Stimulated activated naive CD4-positive, alpha-beta T cell treated with Interleukin-2 at 50 U/mL for 16 hours (primary cell): ENCODE data around the gene SAMD9L.

Experiments
- DNase-seq: peaks from one replicate; lab custom pipeline; 2025; lab: John Stamatoyannopoulos, UW

Gene SAMD9L

DNA sequence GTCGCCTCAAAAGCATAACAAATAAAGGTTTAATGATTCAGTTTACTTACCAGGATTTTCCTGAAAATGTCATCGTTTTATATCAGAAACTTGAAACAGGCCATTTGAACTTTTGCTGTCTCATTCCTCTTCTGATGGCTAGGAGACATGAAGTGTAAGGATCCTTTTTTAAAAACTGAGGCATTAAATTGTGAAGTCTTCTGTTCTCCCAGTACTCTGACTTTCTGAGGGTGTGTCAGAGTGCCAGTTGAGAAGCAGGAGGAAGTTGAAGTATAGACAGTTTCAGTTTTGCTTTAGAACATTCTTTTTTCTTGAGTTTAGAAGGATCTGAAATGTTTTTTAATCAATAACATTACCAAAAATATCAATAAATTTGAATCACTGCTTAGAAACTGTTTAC is at the start of gene SAMD9L:
TSS of gene SAMD9L (minus strand) at position 242 of the 400 bp plus-strand sequence. CDS start 12,414 bp downstream, outside the sequence.
- DNase-seq, result no peak

DNA sequence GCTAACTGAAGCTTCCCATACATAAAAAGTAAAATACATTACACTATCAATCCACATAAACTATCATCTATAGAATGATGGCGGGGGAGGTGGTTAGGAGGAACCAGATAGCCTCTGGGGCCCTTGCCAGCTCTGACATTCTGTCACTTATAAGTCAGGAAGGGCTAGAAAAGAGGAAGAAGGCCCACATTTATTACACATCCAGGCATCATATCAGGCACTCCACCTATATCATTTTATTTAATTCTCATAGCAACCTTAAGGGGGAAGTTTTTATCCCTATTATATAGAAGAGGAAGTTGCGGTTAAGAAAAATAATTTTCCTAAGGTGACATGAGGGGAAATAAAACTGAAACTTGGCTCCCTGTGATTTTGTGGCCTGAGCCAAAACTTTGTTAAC is 48.2 kb upstream of the SAMD9L start:
- DNase-seq, result no peak

DNA sequence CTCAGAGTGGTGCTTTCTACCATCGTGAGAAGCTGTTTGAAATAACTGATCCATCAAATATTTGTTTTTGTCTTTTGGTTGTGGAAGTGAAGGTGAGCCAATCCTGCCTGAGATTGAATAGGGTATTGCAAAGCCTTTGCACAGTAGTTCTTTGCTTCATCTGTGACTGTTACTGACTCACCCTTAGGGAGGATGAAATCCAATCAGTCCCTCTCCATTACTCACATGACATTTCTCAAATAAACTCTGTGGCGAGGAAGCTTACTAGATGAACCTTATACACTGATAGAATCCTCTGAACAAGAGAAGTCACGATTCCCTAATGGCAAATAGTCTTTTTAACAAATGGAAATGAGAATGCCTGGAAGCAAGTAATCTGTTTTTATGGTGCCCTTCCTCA is 46.2 kb upstream of the SAMD9L start:
- DNase-seq, result no peak

DNA sequence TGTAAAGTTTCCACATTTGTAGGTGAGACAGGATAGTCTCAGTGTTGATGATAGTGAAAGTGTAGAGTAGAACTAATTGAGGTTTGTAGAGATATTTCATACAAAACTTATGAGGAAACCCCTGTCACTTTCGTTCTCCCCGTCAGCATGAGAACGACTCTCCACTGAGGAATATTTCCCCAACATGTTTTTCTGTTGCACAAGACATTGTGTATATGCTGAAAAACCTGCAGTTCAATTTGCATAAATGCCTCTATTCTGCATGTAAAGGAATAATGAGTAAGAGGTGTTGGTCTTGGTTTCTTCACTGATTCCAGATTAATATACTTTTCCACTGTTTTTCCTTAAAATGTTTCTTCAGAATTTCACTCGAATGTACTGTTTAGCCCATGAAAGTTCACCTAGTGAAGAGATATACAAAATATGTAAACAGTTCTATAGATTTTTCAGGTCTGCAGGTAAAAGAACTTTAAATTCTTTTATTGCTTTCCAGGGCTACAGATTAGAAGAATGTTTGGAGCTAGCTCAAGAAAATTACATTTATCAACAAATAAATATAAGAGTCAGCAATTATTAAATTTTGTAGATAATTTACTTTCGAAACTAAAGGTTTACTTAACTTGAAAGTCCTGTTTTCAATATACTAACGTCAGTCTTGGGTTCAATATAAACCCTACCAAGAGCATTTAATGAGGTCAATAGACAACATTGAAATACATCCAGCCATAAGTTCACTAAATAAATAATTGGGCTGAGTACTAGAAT is 40.9 kb upstream of the SAMD9L start:
- DNase-seq, result no peak

GRCh38 chr7:93185303-93186027 is 37.3 kb upstream of the SAMD9L start:
- DNase-seq, result no peak

DNA sequence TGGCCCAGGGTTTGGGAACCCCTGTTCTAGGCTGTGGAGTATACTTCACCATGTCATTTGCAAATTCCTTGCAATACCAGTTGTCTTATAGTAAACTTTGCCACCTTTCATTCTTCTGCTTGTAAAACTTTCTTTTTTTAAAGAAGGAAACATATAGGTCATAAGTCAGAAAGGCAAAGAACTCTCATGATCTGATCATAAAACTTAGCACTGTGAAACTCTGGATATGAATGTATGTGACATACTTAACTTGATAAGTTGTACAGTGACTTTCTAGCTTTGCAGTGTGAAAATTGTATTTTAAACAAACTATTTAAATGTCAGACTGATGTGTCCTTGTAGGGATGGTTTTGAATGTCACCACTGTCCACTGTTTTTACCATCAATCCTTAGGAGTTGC is 31.0 kb upstream of the SAMD9L start:
- DNase-seq, result no peak

DNA sequence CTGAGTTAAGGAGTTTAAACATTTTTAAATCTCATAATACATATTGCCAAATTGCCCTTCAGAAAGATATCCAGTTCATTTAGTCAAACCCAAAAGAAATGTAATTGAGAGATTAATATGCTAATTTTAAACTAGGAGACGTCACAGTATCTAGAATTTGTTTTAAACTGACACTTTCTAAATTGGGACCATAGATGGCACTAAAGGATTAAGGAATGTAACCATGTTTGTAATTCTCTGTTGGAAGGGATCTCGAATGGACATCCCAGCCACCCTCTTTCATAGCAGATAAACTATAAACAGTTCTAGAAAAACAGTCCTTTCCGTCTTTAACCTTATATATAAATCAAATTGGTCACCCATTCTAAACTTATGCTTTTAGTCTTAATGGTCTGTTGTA is 30.0 kb upstream of the SAMD9L start:
- DNase-seq, result no peak

- DNase-seq, result no peak
These were observed 28.9 kb upstream of the SAMD9L start for GRCh38 chr7:93176992-93177580.

DNA sequence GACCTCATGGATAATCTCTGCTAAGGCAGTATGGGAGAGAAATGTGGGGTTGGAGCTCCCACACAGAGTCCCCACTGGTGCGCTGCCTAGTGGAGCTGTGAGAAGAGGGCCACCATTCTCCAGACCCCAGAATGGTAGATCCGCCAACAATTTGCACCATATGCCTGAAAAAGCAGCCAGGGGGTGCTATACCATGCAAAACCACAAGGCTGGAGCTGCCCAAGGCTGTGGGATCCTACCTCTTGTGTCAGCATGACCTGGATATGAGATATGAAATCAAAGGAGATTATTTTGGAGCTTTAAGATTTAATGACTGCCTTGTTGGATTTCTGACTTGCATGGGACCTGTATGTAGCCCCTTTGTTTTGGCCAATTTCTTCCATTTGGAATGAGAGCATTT is 27.0 kb upstream of the SAMD9L start:
- DNase-seq, result no peak

DNA sequence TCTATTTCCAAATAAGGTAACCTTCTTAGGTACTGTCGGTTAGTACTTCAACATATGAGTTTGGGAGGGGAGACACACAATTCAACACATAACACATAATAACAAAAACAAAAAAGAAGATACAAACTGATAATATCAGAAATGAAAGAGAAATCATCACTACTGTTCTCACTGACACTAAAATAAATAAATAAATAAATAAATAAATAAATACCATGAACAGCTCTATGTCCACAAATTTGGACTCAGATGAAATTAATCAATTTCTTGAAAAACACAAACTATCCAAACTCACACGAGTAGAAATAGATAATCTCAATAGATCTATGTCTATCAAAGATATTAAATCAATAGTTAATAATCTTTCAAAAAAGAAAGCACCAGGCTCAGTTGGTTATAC is 24.5 kb upstream of the SAMD9L start:
- DNase-seq, result no peak

- no peak for DNase-seq
These were observed 23.5 kb upstream of the SAMD9L start for GRCh38 chr7:93171606-93172226.

GRCh38 chr7:93165447-93165846 is 17.3 kb upstream of the SAMD9L start:
- no peak for DNase-seq

GRCh38 chr7:93164766-93165165 is 16.6 kb upstream of the SAMD9L start:
- no peak for DNase-seq

DNA sequence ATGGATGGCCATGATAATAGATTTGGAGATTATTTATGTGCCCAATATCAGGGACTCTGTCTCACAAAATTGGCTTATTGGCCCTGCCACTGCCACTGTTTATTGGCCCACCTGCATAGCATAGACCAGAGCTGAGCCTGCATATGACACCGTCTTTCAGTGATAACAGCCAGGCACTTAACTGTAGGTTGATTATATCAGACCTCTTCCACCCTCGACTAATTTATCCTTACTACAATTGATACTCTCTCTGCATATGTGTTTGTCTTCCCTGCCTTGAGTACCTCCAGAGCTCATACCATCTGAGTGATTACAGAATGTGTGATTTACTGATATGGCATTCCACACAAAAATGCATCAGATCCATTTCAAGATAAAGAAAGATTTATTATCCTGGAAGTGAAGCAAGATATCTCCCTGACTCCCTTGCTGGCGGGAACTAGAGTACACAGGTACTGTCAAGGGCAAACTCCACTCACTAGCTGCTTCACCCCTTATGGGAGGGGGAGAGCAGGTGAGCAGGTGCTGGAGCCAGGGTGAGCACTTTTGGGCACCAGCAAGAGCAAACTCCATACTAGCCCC is 13.1 kb upstream of the SAMD9L start:
- DNase-seq, result no peak

GRCh38 chr7:93160410-93160809 is 12.2 kb upstream of the SAMD9L start:
- DNase-seq, result no peak

- no peak for DNase-seq
These were observed 11.3 kb upstream of the SAMD9L start for GRCh38 chr7:93159490-93159889.

DNA sequence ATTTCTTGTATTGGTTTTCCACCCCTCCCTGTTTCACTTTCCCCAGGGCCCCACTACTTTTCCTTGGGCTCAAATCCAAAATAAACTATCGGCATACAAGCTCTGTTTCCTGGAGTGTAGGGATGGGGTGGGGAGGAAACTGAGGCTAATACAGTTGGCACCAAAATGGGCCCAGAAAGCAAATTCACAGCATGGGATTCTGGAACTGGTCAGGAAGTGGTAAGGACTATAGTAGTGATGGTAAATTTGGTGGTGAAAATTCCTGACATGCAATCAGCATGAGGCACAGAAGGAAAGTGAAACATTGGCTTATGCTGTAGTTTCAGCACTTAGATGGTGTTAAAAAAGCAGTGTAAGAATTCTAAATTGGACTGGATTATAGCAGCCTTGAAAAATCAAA is 8.7 kb upstream of the SAMD9L start:
- DNase-seq, result no peak

- no peak for DNase-seq
These were observed 2.1 kb upstream of the SAMD9L start for GRCh38 chr7:93150200-93150835.

DNA sequence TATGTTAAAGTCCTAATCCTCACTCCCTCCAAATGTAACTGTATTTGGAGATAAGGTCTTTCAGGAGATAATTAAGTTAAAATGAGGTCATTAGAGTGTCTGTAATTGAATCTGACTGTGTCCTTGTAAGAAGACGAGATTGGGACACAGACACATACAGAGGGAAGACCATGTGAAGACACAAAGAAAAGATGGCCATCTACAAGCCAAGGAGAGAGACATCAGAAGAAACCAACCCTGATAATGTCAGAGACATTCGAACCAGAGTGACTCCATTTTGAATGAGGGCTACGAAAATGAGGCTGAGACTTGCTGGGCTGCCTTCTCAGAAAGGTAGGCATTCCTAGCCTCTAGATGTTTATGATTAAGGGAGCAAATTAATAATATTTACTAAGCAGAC is 542 bp upstream of the SAMD9L start:
- DNase-seq, result no peak

GRCh38 chr7:93147363-93147762 is 822 bp downstream of the SAMD9L start:
- DNase-seq, result peak; percentile 9

DNA sequence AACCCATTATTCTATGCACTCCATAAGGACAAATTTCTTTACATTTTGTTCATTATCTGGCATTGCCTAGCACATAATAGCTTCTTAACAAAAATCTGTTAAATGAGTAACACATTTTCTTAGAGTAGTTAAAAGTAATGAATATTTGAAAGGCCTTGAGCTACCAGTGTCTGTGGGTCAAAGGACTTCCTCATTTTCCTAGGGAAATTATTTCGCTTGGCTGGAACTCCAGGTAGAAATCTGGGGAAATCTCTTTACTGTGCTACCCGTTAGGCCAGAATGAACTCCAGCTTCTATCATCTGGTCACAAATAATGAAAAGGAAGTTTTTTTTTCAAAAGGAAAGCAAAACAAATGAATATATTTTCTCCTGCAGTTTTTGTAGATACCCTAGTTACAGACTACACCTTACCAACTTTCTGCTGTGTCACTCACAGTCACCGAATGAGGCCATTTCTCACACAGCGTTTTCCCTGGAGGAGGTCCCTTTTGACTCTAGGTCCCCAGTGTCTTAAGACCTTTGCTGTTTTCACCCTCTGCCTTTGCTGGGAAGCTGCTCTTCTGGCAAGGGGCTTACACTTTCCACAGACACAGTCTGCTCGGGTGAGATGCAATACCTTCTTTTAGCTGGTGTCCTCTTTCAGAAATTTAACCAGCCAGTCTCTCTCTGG is 1.6 kb downstream of the SAMD9L start:
- no peak for DNase-seq
